DND-41 (cell line): ENCODE measurements around the gene PHOSPHO2.

Experiments
- CTCF ChIP-seq: IDR thresholded peaks from 2 replicates; pipeline ENCODE4 v1.5.1; 2012; ENCODE audit warnings: borderline replicate concordance, low read length, moderate library complexity, mild to moderate bottlenecking; ENCODE audit not compliant: poor library complexity, severe bottlenecking; ENCODE audit errors: extremely low read depth
- EZH2 ChIP-seq: IDR thresholded peaks from 3 replicates; pipeline ENCODE4 v1.6.1; 2012; ENCODE audit warnings: borderline replicate concordance, low read depth, mild to moderate bottlenecking, moderate library complexity, low read length, inconsistent platforms; ENCODE audit not compliant: severe bottlenecking

- TF ChIP-seq CTCF (no peak), EZH2 (no peak)
Observed at GRCh38 chr2:169661265-169661664, 33.0 kb upstream of the PHOSPHO2 start.
